Hippocampal formation (tissue), 2 donors: Measurements from ENCODE around the gene EEPD1.

ENCODE experiments used
- DNase-seq, 2 donors: peaks; one replicate each; lab custom pipeline; 2025; lab: John Stamatoyannopoulos, UW

Gene EEPD1

GRCh38 chr7:36154255-36155212 is 1.5 kb downstream of the EEPD1 start:
- no peak for DNase-seq

- peak in 1 of 2 donors; percentile 11 for DNase-seq
These were observed 2.8 kb downstream of the EEPD1 start for GRCh38 chr7:36155811-36156361.

GRCh38 chr7:36157527-36158320 is 4.7 kb downstream of the EEPD1 start:
- no peak for DNase-seq

- no peak for DNase-seq
These were observed 5.2 kb downstream of the EEPD1 start for GRCh38 chr7:36158321-36158605.

- no peak for DNase-seq
These were observed 6.6 kb downstream of the EEPD1 start for GRCh38 chr7:36159618-36160017.

GRCh38 chr7:36160313-36160712 is 7.3 kb downstream of the EEPD1 start:
- DNase-seq = no peak

GRCh38 chr7:36161996-36162395 is 8.9 kb downstream of the EEPD1 start:
- no peak for DNase-seq

- no peak for DNase-seq
These were observed 12.0 kb downstream of the EEPD1 start for GRCh38 chr7:36165059-36165458.

- DNase-seq = no peak
These were observed 12.7 kb downstream of the EEPD1 start for GRCh38 chr7:36165802-36166201.

- DNase-seq = no peak
These were observed 14.5 kb downstream of the EEPD1 start for GRCh38 chr7:36167403-36168050.

GRCh38 chr7:36171503-36171902 is 18.4 kb downstream of the EEPD1 start:
- no peak for DNase-seq

GRCh38 chr7:36175886-36176285 is 22.8 kb downstream of the EEPD1 start:
- DNase-seq = peak in 1 of 2 donors; percentile 23

GRCh38 chr7:36176697-36177096 is 23.6 kb downstream of the EEPD1 start:
- no peak for DNase-seq

GRCh38 chr7:36180121-36180520 is 27.1 kb downstream of the EEPD1 start:
- no peak for DNase-seq

GRCh38 chr7:36181668-36182067 is 28.6 kb downstream of the EEPD1 start:
- no peak for DNase-seq

GRCh38 chr7:36182854-36183604 is 30.0 kb downstream of the EEPD1 start:
- no peak for DNase-seq

GRCh38 chr7:36185092-36185491 is 32.0 kb downstream of the EEPD1 start:
- no peak for DNase-seq

- DNase-seq = no peak
These were observed 32.7 kb downstream of the EEPD1 start for GRCh38 chr7:36185756-36186155.

- DNase-seq = no peak
These were observed 33.5 kb downstream of the EEPD1 start for GRCh38 chr7:36186359-36187121.

GRCh38 chr7:36188266-36188665 is 35.2 kb downstream of the EEPD1 start:
- peak in 1 of 2 donors; percentile 20 for DNase-seq

GRCh38 chr7:36188906-36189305 is 35.9 kb downstream of the EEPD1 start:
- no peak for DNase-seq
